Measurements from ENCODE around the gene ATP8A2.
"Not testable (repeated sequence)": the region's sequence is repeated elsewhere in the genome, so short reads cannot be mapped to it uniquely, and the experiment has no call there.

ATP8A2 gene

DNA sequence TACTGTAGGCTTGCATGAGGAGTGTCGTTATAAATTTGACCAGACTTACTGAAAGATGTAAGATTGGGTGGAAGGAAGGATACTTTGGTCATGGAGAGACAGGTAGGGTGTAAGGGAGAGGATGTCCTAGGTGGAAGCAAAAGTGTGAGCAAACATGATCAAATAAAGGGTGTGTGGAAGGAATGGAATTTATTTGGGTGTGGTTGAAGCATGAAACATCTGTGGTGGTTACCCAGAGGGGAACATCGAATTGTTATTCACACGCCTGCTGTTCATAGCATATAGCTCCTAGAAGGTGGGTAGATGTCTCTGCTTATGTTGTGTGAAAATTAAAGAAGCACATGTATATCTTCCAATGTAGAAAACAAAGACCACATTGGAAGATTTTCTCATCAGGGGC lies 157.7 kb downstream of the ATP8A2 start:
- no peak for DNase-seq (ENCODE audit: extremely low read depth in 1 of 2, low read depth in 1 of 2)

DNA sequence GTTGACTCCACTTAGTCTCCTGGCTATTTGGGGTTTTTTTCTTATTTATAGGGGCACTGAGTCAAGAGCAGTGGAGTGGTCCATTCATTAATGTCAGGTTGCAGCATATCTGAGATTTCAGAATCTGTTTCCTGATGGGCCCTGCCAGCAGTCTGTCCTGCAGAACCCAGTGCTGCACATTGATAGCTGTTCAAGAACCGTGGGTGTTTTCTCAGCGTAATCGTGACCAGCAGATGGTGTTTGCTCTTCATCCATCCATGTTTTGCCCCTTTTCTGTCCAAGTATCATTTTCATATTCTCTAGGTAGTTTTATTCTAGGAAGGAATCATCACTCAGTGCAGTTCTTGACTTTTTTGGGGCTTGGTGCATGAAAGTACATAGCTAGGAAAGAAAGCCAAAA lies 166.5 kb downstream of the ATP8A2 start:
- no peak for DNase-seq (ENCODE audit: extremely low read depth in 1 of 2, low read depth in 1 of 2)

DNA sequence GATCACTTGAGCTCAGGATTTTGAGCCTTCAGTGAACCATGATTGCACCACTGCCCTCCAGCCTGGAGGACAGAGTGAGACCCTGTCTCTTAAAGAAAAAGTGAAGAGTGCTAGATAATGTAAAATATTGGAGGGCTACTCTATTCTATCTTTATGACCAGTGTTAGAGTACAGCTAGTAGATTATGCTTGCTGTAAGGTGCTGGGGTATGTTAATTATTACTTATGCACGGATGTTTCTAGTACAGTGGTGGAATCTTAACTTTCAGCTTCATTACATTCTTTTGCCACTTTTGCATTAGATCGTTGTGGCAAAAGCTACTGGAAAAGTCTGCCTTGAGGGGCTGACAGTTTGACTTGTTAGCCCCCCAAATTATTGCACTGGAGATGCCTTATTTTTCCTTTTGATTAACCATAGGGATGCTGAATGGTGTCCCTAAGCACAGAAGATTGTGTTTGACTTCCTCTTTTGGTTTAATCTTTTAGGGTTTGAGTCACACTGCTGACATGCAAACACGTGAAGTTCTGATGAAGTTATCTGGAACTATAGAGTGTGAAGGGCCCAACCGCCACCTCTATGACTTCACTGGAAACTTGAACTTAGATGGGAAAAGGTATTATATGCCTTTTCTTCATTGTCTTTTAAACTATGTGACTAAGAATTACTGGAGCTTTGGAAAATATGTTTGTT lies 169.8 kb downstream of the ATP8A2 start:
- no peak for DNase-seq (ENCODE audit: extremely low read depth in 1 of 2, low read depth in 1 of 2)

DNA sequence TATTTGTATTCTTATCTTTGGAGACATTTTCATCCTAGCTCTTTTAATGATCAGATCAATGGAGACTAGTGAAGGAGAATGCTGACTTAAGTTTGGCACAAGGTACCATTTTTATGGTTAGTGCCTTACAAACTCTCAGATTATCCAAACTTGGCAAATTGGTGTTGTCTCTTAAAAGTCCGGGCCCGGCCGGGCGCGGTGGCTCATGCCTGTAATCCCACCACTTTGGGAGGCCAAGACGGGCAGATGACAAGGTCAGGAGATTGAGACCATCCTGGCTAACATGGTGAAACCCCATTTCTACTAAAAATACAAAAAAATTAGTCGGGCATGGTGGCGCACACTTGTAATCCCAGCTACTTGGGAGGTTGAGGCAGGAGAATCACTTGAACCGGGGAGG lies 177.2 kb downstream of the ATP8A2 start:
- not testable (repeated sequence) for DNase-seq (ENCODE audit: extremely low read depth in 1 of 2, low read depth in 1 of 2)

DNA sequence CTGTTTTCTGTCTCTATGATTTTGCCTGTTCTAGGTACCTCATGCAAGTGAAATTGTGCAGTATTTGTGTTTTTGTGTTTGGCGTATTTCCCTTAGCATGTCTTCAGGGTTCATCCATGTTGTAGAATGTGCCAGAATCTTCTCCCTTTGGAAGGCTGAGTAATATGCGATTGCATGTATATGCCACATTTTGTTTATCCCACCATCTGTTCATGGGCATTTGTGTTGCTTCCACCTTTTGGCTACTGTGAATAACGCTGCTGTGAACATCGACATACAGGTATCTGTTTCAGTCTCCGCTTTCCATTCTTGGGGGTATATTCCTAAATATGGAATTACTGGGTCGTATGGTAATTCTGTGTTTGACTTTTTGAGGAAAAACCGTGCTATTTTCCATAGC lies 190.0 kb downstream of the ATP8A2 start:
- DNase-seq (ENCODE audit: extremely low read depth in 1 of 2, low read depth in 1 of 2), result no peak

DNA sequence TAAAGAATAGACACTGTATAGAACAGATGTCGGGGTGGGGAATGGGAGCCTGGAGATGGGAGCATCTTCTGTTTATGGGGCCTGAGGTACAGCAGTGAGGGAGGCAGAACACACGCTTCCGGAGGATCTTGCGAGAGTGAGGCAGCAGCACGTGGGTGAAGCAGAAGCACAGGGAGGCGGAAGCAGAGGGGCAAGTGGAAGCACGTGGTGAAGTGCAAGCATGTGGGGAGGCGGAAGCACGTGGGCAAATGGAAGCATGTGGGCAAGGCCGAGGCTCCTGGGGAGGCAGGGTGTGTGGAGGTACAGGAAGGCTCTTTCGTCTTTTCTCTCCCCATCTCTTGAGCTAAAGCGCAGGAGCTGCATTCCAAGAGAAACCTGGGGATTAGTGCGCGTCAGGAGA lies 198.4 kb downstream of the ATP8A2 start:
- no peak for DNase-seq (ENCODE audit: extremely low read depth in 1 of 2, low read depth in 1 of 2)

DNA sequence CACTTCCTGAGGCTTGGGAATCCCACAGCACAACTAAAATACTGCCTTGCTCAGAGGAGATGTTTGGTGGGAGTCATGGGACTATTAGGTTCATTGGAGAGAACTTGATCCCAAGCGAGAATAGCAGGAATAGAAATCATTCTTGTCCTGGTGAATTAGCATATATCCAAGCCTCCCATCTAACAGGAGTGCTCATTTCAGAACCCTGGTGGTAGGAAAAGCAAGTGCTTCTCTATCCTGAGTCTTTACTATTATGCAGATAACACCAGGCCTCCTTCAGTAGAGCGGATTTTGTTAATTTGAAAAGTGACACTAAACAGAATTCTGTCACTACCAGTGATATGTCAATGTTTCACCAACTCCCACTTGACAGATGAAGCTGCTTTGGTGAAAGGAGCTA lies 199.5 kb downstream of the ATP8A2 start:
- DNase-seq (ENCODE audit: extremely low read depth in 1 of 2, low read depth in 1 of 2), result no peak

DNA sequence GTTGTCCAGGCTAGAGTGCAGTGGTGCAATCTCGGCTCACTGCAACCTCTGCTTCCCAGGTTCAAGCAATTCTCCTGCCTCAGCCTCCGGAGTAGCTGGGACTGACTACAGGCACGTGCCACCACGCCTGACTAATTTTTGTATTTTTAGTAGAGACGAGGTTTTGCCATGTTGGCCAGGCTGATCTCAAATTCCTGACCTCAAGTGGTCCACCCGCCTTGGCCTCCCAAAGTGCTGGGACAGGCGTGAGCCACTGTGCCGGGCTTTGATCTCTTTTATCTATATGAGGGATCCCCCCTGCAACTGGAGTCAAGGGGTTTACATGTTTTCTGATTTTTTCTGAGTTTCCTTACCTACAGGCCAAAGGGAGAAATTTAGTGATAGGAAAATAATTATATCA lies 200.4 kb downstream of the ATP8A2 start:
- DNase-seq (ENCODE audit: extremely low read depth in 1 of 2, low read depth in 1 of 2), result not testable (repeated sequence)

DNA sequence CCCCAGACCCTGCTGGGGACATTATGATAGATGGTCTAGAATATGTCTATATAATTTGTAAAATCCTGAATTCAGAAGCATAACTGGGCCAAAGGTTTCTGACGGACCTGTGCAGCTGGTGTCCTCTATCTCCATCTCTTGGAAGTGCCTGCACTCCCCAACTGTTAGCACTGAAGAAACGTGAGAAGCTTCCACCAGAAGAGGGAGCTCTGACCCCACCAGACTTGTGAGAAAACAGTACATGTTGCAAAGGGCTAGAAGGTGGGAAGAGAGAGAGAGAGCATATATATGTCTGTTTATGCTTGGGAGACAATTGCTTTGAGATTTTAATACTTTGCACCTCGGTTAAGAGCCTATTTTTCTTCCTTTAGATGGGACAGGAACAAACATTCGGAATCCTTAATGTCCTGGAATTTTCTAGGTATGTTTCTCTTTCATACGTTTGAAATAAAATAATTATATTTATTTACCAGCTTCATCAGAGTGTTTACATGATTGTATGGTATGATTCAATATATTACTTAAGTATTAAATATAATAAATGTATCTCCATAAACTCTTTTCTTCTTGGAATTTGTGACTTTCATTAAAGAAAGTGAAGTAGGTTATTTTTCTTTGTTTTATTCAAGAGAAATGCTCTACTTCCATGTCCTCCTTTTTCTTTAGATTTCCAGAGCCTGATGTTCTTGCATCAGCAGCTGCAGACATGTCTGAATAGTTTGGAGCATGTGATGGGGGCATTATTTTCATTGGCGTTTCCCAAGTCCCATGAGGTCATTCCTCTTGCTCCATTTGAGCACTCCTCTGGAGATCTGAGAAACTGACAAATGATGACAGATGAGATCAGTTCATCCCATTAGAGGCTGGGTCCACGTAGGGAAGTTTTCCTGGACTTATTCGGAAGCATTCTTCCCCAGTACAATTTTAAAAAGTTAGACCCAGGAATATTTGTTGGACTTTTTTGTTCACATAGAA lies 202.9 kb downstream of the ATP8A2 start:
- peak; percentile 44 to 50 for DNase-seq (ENCODE audit: extremely low read depth in 1 of 2, low read depth in 1 of 2)

DNA sequence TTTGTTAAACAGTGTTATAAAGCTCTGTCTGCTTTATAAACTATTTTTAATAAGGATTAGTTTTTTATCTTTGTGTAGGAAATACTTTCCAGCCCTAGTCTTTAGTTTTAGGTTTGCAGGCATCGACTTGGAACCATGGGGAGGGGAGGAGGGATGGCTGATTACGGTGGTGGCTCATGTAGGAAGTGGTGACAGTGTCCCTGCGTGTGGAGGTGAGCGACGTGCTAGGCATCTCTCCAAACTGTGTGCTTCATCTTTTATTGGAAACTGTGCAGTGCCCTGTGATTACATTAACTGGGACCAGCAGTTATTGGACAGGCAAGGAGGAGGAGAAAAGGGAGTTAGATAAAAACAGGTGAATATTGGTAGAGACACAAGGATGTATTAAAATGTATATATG lies 203.8 kb downstream of the ATP8A2 start:
- no peak for DNase-seq (ENCODE audit: extremely low read depth in 1 of 2, low read depth in 1 of 2)

DNA sequence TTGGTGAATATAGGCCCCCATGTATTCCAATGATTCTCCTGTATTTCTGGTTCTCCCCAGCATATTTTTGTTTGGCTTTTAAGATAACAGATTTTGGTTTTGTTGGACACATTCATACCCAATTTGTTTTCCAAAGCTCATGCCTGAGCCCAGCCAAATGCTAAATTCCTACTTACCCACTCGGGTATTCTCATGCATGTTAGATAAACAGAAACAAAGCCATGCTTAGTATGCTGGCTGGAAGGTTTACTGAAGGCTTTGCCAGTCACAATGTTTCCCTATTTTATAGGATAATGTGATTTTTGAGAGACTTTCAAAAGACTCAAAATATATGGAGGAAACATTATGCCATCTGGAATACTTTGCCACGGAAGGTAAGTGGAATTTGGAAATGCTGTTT lies 206.8 kb downstream of the ATP8A2 start:
- no peak for DNase-seq (ENCODE audit: extremely low read depth in 1 of 2, low read depth in 1 of 2)

DNA sequence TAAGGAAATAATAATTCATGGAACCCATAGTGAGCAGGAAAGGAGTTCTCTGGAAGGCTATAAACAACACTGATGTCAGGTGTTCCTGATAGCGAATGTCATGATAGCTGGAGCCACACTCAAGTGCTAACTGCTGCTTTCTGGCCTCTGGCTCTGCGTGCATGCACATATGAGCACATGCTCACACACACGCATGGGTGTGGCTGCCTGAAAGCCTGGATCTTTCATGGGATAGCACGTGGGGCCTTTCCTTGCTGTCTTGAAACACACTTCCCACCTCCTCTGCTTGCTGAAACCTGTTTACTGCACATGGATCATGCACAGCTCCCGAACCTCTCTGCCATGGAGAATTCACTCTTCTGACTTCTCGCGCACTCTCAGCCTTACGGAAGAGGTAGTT lies 207.4 kb downstream of the ATP8A2 start:
- no peak for DNase-seq (ENCODE audit: extremely low read depth in 1 of 2, low read depth in 1 of 2)

DNA sequence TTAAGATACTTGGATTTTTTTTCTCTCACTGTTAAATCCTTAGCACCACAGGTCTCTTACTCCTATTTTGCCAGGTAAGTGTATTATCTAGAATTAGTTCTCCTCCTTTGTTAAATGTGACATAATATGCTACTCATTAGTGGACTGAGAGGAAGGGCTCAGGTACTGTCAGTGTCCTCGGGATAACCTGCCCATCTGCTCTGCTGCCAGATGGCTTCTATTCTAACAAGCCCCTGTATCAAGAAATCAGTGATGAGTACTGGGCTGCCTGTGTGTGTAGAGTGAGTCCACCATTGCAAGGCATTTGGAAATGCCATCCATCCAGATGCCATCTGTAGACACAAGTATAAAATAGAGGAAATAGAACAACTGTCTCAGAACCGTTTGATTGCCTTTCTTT lies 209.6 kb downstream of the ATP8A2 start:
- no peak for DNase-seq (ENCODE audit: extremely low read depth in 1 of 2, low read depth in 1 of 2)

DNA sequence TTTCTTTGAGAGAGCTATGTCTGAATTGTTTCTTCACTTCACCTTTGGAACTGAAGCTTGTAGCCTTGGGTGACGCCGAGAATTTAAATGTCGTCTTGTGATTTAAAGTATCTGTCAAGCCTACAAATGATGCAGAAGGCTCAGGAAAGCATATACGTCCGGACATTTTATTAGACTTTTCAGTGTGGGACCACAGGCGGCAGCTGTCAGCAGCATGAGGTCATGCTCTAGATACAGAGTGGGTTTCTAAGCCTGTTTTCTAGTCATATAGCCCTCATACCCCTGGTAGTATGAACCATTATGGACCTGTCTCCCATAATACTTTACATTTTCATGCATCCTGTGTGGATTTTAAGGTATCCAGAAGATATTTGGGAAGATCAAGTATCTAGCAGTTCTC lies 212.3 kb downstream of the ATP8A2 start:
- DNase-seq (ENCODE audit: extremely low read depth in 1 of 2, low read depth in 1 of 2), result no peak

DNA sequence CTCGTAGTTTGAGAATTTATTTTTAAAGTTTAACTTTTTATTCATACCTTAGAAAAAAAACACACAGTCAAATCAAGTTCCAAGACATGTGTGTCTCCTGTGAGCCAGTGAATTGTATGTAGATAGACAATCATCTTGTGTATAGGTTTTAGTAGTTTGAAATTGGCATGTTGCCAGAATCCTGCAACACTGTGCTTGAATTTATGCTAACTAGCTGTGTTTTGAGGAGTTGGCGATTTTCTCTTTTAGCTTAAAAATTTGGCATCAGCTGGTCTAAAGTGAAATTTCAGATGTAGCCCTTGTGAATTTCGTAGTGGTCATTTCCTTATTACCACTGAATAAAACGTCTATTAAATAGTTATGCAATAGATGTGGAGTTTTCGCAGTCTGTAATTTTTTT lies 213.2 kb downstream of the ATP8A2 start:
- DNase-seq (ENCODE audit: extremely low read depth in 1 of 2, low read depth in 1 of 2), result no peak

DNA sequence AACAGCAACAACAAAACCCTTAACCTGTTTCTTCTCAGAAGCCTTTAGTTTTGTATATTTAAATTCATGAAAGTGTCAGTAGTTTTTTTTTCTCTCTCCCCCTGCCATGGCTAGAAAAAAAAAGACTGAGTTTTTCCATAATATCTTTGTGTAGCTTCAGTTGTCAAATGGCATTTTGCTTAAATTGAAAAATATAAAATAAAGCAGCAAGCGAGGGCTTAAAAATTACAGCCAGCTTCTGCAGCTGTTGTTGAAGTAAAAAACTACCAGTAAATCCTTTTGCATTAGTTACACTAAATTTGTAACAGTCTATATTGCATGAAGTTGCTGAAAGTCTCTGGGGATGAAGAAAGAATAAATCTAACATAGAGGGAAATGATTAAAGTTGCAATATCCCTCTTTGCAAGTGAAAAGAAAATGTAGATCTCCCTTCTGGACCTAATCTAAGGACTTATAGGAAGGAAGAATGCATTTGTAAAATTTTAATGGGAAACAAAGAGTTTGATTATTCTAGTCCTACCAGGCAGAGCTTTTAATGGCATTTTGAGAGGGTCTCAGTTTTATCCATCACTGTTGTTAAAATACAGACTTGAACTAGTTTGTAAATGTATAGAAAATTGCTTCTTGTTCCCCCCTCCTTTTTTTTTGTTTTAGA lies 215.7 kb downstream of the ATP8A2 start:
- DNase-seq (ENCODE audit: extremely low read depth in 1 of 2, low read depth in 1 of 2), result no peak

DNA sequence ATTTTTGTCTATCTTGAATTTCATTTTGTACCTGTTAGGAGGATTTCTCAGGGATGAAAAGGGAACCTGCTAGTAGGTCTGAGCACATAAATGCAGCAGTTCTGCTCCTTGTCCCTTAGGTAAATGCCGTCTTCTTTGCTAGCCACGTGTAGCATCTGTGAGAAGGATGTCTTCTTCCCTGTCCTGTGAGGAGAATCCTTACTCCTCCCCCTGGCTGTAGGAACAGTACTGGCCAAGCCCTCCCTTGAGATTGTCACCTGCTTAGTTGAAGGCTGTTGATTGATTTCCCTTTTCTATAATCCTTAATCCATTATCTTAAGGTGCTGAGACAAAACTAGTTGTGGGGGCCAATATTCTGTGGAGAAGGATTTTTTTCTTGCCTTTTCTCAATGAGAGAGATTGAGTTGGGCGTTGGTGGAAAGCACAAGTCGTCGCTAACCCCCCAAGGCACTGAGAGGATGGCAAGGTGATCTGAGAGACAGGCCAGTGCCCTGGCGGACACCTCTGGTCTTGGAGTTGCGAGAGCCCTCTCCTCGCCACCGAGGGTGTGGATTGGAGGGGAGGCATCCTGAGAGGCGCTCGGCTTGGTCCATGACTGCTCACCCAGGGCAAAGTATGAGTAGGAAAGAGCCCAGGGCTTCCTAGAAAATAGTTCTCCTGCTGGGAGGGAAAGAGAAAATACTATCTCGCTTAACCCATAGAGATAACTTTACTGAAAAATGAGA lies 216.7 kb downstream of the ATP8A2 start:
- no peak for DNase-seq (ENCODE audit: extremely low read depth in 1 of 2, low read depth in 1 of 2)

DNA sequence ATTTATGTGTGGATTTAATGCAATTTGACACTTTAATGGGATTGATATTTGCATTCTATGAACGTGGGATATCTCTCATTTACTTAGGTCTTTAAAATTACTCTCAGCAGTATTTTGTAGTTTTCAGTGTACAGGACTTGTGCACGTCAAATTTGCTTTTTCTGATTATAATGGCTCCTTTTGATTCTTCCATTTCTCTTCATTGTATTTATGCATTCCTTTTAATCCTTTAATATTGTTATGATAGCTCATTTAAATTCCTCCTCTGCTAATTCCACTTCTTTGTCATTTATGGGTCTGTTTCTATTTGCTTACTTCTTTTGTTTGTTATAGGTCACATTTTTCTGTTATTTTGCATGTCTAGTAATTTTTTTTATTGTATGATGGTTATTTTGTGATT lies 226.6 kb downstream of the ATP8A2 start:
- DNase-seq (ENCODE audit: extremely low read depth in 1 of 2, low read depth in 1 of 2), result no peak

DNA sequence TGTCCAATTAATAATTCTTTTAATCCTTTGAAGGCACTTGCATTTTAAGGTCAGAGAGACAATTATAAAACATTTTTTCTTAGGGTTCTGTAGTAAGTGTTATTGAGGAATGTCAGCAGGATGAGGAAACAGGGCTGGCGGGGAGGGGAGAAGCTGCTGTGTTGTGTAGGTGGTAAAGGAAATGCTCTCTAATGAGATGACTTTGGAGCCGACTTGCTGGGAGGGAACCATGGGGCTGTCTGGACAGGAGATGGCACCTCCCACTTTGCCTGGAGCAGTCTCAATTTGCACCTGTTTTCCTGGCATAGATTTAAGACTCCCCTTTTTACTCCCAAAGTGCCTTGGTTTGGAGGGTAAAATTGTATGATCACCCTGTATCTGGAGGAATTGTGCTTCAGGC lies 230.4 kb downstream of the ATP8A2 start:
- no peak for DNase-seq (ENCODE audit: extremely low read depth in 1 of 2, low read depth in 1 of 2)

DNA sequence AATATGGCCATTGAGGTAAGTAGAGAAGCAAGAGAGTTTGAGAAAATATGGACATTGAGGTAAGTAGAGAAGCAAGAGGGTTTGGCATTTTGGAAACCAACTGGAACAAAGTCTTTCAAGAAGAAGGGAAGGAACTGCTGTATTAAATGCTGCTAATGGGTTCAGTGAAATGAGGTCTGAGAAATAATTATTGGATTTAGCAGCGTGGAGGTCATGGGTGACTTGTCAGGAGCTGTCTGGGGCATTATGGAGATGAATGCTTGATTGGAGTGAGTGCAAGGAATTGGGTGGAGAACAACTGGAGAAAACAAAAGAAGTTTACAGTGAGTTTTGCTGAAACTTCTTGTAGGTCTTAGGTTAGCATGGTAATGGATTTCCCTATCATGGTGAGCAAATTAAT lies 232.3 kb downstream of the ATP8A2 start:
- no peak for DNase-seq (ENCODE audit: extremely low read depth in 1 of 2, low read depth in 1 of 2)

DNA sequence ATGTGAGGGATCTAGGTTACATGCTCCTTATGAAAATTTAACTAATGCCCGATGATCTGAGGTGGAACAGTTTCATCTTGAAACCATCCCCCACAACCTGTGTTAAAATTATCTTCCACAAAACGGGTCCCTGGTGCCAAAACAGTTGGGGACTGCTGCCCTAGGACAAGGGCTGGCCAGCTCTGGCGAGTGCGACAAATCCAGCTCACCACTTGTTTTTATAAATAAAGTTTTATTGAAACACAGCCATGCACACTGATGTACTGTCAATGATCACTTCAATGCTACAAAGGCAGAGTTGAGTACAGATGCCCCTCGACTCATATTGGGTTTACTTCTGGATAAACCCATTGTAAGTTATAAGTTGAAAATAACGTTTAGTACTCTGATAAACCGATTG lies 235.3 kb downstream of the ATP8A2 start:
- no peak for DNase-seq (ENCODE audit: extremely low read depth in 1 of 2, low read depth in 1 of 2)
